Thyroid gland (tissue), 4 donors: ENCODE results near the gene LRRC4C.

ENCODE experiments used
- CTCF ChIP-seq, 6 experiments: fragments of 200-600 bp in 3 of 6; fragments of 450-650 bp in 3 of 6; sonication (generic) in 3 of 6; IDR thresholded peaks; one replicate each; pipeline ENCODE4 v1.5.1; 2016 to 2019; ENCODE audit warnings: antibody characterized with exemption in 6 of 6, mild to moderate bottlenecking in 2 of 6, inconsistent platforms in 1 of 6, moderate library complexity in 1 of 6
- POLR2A ChIP-seq, 2 donors: fragments of 450-650 bp; IDR thresholded peaks; one replicate each; pipeline ENCODE4 v1.6.1; 2017; ENCODE audit warnings: antibody characterized with exemption in 2 of 2, mild to moderate bottlenecking in 2 of 2, moderate library complexity in 1 of 2

GRCh38 chr11:41351825-41352224 is 107.6 kb downstream of the LRRC4C start:
- no peak for TF ChIP-seq POLR2A (IDR thresholded peaks at IDR 0.05)
- no peak for TF ChIP-seq CTCF (IDR thresholded peaks at IDR 0.05)
